K562 (cell line): ENCODE measurements around the gene OGDH. TPM values are rescaled to one million over a fixed set of nuclear protein-coding genes. Genes with fewer than 3 reads are reported as not detected.

Source experiments
- ATF2 ChIP-seq: sonication (generic); formaldehyde crosslinking; IDR thresholded peaks from 2 replicates; pipeline ENCODE4 v1.8.1; 2022; ENCODE audit warnings: missing genetic modification reagents
- DIDO1 ChIP-seq: fragments of 450-650 bp; IDR thresholded peaks from 2 replicates; pipeline ENCODE4 v1.6.1; 2016; ENCODE audit warnings: low read depth, missing biosample characterization, missing genetic modification characterization
- ELF1 ChIP-seq: fragments of 200-800 bp; sonication (Bioruptor generic); IDR thresholded peaks from 2 replicates; pipeline ENCODE4 v1.6.1; 2016; ENCODE audit warnings: missing genetic modification characterization, missing compliant biosample characterization
- ETV1 ChIP-seq: fragments of 450-650 bp; conservative IDR thresholded peaks from 2 replicates; pipeline ENCODE4 v1.6.1; 2016; ENCODE audit warnings: missing genetic modification characterization, control low read depth, low read depth, missing compliant biosample characterization
- FOS ChIP-seq: IDR thresholded peaks from 3 replicates; pipeline ENCODE4 v1.6.1; 2011; ENCODE audit not compliant: insufficient read length; ENCODE audit errors: extremely low read depth
- FOXJ2 ChIP-seq: fragments of 200-800 bp; sonication (Bioruptor generic); IDR thresholded peaks from 2 replicates; pipeline ENCODE4 v1.6.1; 2016; ENCODE audit warnings: missing genetic modification characterization, missing compliant biosample characterization
- GABPA ChIP-seq: fragments of 200-800 bp; sonication (Bioruptor generic); conservative IDR thresholded peaks from 2 replicates; pipeline ENCODE4 v1.6.1; 2016; ENCODE audit warnings: low read depth, missing genetic modification characterization, missing compliant biosample characterization
- JUND ChIP-seq, 2 experiments: IDR thresholded peaks; 2 replicates in 1 of 2; 3 replicates in 1 of 2; pipeline ENCODE4 v1.6.1; 2011; ENCODE audit warnings: borderline replicate concordance in 2 of 2, low read depth in 2 of 2, low read length in 2 of 2, improper control_type of control experiment in 1 of 2, missing biosample characterization in 1 of 2, missing genetic modification characterization in 1 of 2, missing genetic modification reagents in 1 of 2
- L3MBTL2 ChIP-seq: fragments of 450-650 bp; IDR thresholded peaks from 2 replicates; pipeline ENCODE4 v1.6.1; 2016; ENCODE audit warnings: mild to moderate bottlenecking, moderate library complexity
- MLX ChIP-seq, 2 experiments: fragments of 450-650 bp in 1 of 2; sonication (generic) in 1 of 2; formaldehyde crosslinking; conservative IDR thresholded peaks; 2 replicates each; pipeline versions ENCODE4 v1.4.0 to v1.8.1; 2020 to 2022; ENCODE audit warnings: mild to moderate bottlenecking in 1 of 2, missing genetic modification reagents in 1 of 2
- NFE2 ChIP-seq: IDR thresholded peaks from 2 replicates; pipeline ENCODE4 v1.6.1; 2014; ENCODE audit warnings: antibody characterized with exemption, low read depth
- POLR2G ChIP-seq: fragments of 200-400 bp; formaldehyde crosslinking; IDR thresholded peaks from 2 replicates; pipeline ENCODE4 v1.6.1; 2017; ENCODE audit warnings: low read depth, mild to moderate bottlenecking, antibody characterized with exemption, low read length, moderate library complexity
- RBFOX2 ChIP-seq: fragments of 200-400 bp; formaldehyde crosslinking; IDR thresholded peaks from 2 replicates; pipeline ENCODE4 v1.6.1; 2017; ENCODE audit warnings: low read depth, mild to moderate bottlenecking, low read length, moderate library complexity
- SMAD4 ChIP-seq: fragments of 250-450 bp; sonication (Bioruptor Pico); conservative IDR thresholded peaks from 2 replicates; pipeline ENCODE4 v1.8.0; 2021; ENCODE audit warnings: inconsistent platforms, mild to moderate bottlenecking, moderate library complexity
- TCF7 ChIP-seq: sonication (generic); IDR thresholded peaks from 2 replicates; pipeline ENCODE4 v1.6.1; 2016; ENCODE audit warnings: antibody characterized with exemption, borderline replicate concordance
- ZBTB9 ChIP-seq: fragments of 450-650 bp; formaldehyde crosslinking; IDR thresholded peaks from 2 replicates; pipeline ENCODE4 v1.4.0; 2020; ENCODE audit warnings: mild to moderate bottlenecking, moderate library complexity
- ZNF347 ChIP-seq: fragments of 450-650 bp; formaldehyde crosslinking; IDR thresholded peaks from 2 replicates; pipeline ENCODE4 v1.4.0; 2020; ENCODE audit warnings: low read depth, mild to moderate bottlenecking, moderate library complexity
- ZNF592 ChIP-seq: fragments of 450-650 bp; IDR thresholded peaks from 2 replicates; pipeline ENCODE4 v1.6.1; 2017; ENCODE audit warnings: antibody characterized with exemption, mild to moderate bottlenecking
- polyA plus RNA-seq, 8 experiments: library from polyadenylated mRNA; depleted of rRNA in 4 of 8; stranded (reverse) in 5 of 8; unstranded in 3 of 8; fragments of >200 nt; fragmentation: Nextera tagmentation in 2 of 8; fragmentation: Illumina TruSeq in 1 of 8; extraction: Ambion mirVana in 2 of 8; extraction: Trizol in 1 of 8; gene quantifications; 2 replicates each; pipeline versions ENCODE4 v1.2.1 to v1.2.3, GENCODE V29; 2011 to 2014; ENCODE audit warnings: inconsistent platforms in 1 of 8, missing spikeins in 1 of 8
- total RNA-seq, 7 experiments: library from RNA; depleted of rRNA in 6 of 7; stranded (reverse); fragments of >200 nt in 6 of 7; fragmentation: Illumina TruSeq in 2 of 7; extraction: Trizol in 2 of 7; gene quantifications; 2 replicates each; pipeline versions ENCODE4 v1.2.1 to v1.2.3, GENCODE V29; 2011 to 2021; ENCODE audit warnings: low replicate concordance in 1 of 7

The OGDH gene
- total and polyA plus RNA-seq, 9 of the 15 experiments (the other 6 are each of a cell fraction or from before 2014, with no cell fraction given): 3.1 to 80.3 (median 23.5) TPM

- TF ChIP-seq JUND (IDR thresholded peaks at IDR 0.05; ENCODE audit: borderline replicate concordance, low read depth, low read length) (no peak), JUND (tag; IDR thresholded peaks at IDR 0.05; ENCODE audit: borderline replicate concordance, low read depth, low read length) (no peak), ZBTB9 (CRISPR knock-in tag) (peak; percentile 91), ELF1 (tag) (peak; percentile 66), ZNF347 (CRISPR knock-in tag) (no peak), DIDO1 (tag) (no peak), FOS (no peak), NFE2 (no peak), ZNF592 (0 out of 2 replicates have a peak, but pooled peaks have one; percentile 6), ATF2 (CRISPR knock-in tag) (no peak), GABPA (tag) (peak; percentile 73), SMAD4 (CRISPR knock-in tag) (peak; percentile 41; the same call in 1 of the 2 replicates), L3MBTL2 (peak; percentile 84), MLX (CRISPR knock-in tag; conservative IDR thresholded peaks at IDR 0.05) (no peak), RBFOX2 (peak; percentile 68), ETV1 (tag) (peak; percentile 47; the same call in 1 of the 2 replicates), TCF7 (0 out of 2 replicates have a peak, but pooled peaks have one; percentile 45), POLR2G (peak; percentile 78), FOXJ2 (0 out of 2 replicates have a peak, but pooled peaks have one; percentile 28)
Observed at GRCh38 chr7:44748045-44748947, 141.9 kb downstream of the OGDH start, which contains the start of gene ZMIZ2 (continued).
